Stomach smooth muscle (tissue), 2 donors: ENCODE data around the gene CDH4.

Source experiments
- H3K27ac ChIP-seq: one replicate; pipeline ENCODE4 v1.7.0; 2013; ENCODE audit warnings: mild to moderate bottlenecking, low read length, inconsistent platforms
- H3K27me3 ChIP-seq, 2 donors: one replicate each; pipeline ENCODE4 v1.7.0; 2013; ENCODE audit warnings: low read length in 2 of 2; ENCODE audit not compliant: insufficient read depth in 2 of 2, control insufficient read depth in 1 of 2
- H3K36me3 ChIP-seq, 2 donors: one replicate each; pipeline ENCODE4 v1.7.0; 2013; ENCODE audit warnings: low read length in 2 of 2; ENCODE audit not compliant: control insufficient read depth in 2 of 2, insufficient read depth in 2 of 2
- H3K4me1 ChIP-seq: one replicate; pipeline ENCODE4 v1.7.0; 2013; ENCODE audit warnings: low read length; ENCODE audit not compliant: control insufficient read depth, insufficient read depth
- H3K4me3 ChIP-seq, 2 donors: one replicate each; pipeline ENCODE4 v1.7.0; 2013; ENCODE audit warnings: low read length in 2 of 2
- H3K9ac ChIP-seq, 2 donors: one replicate each; pipeline ENCODE4 v1.7.0; 2013; ENCODE audit warnings: low read length in 2 of 2, mild to moderate bottlenecking in 1 of 2
- H3K9me3 ChIP-seq, 2 donors: one replicate each; pipeline ENCODE4 v1.7.0; 2013; ENCODE audit warnings: low read length in 2 of 2; ENCODE audit not compliant: control insufficient read depth in 2 of 2
- donor health status: healthy.
- donor health status: Pancreatic carcinoma.

Gene CDH4

GRCh38 chr20:61324906-61325305, 72.8 kb downstream of the CDH4 start:
- Histone ChIP-seq H3K4me3 (no peak overlapping the region), H3K36me3 (no peaks in the 10 kb centered on the region), H3K27me3 (peaks cover 0 to 4% of the 10 kb centered on the region in 2 donors), H3K4me1 (no peaks in the 10 kb centered on the region), H3K9me3 (no peaks in the 10 kb centered on the region), H3K27ac (no peak overlapping the region), H3K9ac (no peak overlapping the region)

- Histone ChIP-seq H3K27me3 (peaks cover 0 to 4% of the 10 kb centered on the region in 2 donors), H3K9me3 (no peaks in the 10 kb centered on the region), H3K9ac (no peak overlapping the region), H3K27ac (no peak overlapping the region), H3K4me1 (no peaks in the 10 kb centered on the region), H3K36me3 (no peaks in the 10 kb centered on the region), H3K4me3 (no peak overlapping the region)
These were observed 73.7 kb downstream of the CDH4 start for GRCh38 chr20:61325718-61326117.

DNA sequence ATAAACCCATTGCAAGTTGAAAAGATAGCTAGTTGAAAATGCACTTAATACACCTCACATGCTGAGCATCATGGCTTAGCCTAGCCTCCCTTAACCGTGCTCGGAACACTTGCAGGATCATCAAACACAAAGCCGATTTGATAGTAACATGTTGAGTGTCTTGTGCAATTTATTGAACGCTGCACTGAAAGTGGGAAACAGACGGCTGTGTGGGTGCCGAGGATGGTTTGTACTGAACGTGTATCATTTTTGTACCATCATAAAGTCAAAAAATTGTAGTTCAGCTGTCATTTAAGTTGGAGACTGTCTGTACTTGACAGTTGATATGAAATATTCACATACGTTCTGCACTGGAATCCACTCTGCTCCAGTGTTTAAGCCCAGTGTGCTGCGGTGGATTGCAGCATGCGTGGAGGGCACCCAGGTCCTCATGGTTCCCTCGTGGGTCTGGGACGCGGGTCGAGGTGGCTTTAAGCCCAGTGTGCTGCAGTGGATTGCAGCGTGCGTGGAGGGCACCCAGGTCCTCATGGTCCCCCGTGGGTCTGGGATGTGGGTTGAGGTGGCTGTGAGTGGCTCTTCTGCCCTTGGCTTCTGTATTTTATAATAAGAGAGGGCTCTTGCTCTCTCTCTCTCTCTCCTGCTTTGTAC, 77.0 kb downstream of the CDH4 start:
- H3K9me3 ChIP-seq = no peaks in the 10 kb centered on the region
- peaks cover 2 to 9% of the 10 kb centered on the region in 2 donors for H3K27me3 ChIP-seq
- no peak overlapping the region for H3K27ac ChIP-seq
- H3K4me1 ChIP-seq = no peaks in the 10 kb centered on the region
- H3K4me3 ChIP-seq = no peak overlapping the region
- H3K9ac ChIP-seq = no peak overlapping the region
- no peaks in the 10 kb centered on the region for H3K36me3 ChIP-seq

- no peaks in the 10 kb centered on the region for H3K36me3 ChIP-seq
- no peak overlapping the region for H3K27ac ChIP-seq
- peaks cover 5 to 8% of the 10 kb centered on the region in 2 donors for H3K27me3 ChIP-seq
- H3K4me1 ChIP-seq = no peaks in the 10 kb centered on the region
- H3K4me3 ChIP-seq = no peak overlapping the region
- no peaks in the 10 kb centered on the region for H3K9me3 ChIP-seq
- no peak overlapping the region for H3K9ac ChIP-seq
These were observed 78.4 kb downstream of the CDH4 start for GRCh38 chr20:61330441-61330840.

DNA sequence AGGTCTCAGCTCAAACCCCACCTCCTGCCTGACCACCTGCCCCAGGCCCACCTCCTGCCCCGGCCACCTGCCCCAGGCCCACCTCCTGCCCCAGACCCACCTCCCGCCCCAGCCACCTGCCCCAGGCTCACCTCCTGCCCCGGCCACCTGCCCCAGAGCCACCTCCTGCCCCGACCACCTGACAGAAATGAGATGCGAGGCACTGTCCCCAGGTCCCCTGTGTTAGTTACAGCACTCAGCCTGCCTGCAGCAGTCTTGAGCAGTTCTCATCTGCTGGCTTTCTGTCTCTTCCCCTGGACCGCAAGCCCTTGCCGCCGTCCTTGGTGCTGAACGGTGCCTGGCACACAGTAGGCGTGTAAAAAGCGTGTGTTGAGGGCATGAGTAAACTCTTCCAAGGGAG, 79.5 kb downstream of the CDH4 start:
- Histone ChIP-seq H3K27ac (no peak overlapping the region), H3K9me3 (no peaks in the 10 kb centered on the region), H3K27me3 (peaks cover 5 to 8% of the 10 kb centered on the region in 2 donors), H3K4me1 (no peaks in the 10 kb centered on the region), H3K4me3 (no peak overlapping the region), H3K36me3 (no peaks in the 10 kb centered on the region), H3K9ac (no peak overlapping the region)

DNA sequence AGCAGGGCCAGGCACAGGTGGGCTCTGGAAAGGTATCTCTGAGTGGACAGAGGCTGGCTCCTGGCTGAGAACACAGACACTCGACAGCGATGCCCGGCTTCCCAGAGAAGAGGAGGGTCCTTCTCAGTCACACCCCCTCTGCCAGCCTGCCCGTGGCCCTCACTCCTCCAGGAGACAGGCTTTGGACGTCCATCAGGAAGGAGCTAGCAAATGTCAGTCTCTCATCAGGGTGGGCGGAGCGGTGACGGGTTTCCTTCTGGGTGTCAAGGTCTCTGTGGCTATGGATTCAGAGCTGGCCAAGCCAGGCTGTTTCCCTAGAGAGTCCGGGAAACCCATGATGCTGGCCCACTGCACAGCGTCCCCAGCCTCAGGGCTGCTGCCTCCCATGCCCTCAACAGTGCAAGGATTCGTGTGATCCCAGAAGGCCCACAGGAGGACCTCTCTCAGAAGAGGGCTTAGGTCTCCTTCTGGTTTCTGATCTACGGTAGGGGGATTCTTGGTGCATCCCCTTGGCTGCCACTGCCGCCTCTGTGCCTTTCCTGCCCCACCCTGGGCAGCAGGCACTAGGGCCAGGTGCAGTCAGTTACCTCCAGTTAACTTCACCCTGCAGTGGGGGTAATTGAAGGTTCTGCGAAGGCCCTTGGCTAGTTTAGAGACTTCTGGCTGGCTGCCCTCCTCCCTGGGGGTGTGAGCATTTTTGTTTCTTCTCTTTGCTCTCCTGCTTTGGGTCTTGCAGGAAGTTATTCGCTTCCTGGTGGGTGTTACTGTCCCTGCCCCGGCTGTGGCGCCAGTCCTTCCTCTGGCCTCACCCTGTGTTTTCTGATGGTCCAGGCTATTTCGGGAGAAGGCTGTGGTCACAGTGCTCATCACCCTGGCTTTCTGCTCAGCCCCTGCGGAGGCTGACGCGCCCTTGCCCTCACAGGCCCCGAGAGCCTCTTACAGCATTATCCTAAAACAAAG, 80.2 kb downstream of the CDH4 start:
- Histone ChIP-seq H3K9ac (no peak overlapping the region), H3K27ac (no peak overlapping the region), H3K27me3 (peaks cover 5 to 8% of the 10 kb centered on the region in 2 donors), H3K4me3 (no peak overlapping the region), H3K4me1 (no peaks in the 10 kb centered on the region), H3K9me3 (no peaks in the 10 kb centered on the region), H3K36me3 (no peaks in the 10 kb centered on the region)

- H3K9me3 ChIP-seq = no peaks in the 10 kb centered on the region
- H3K4me3 ChIP-seq = no peak overlapping the region
- H3K36me3 ChIP-seq = no peaks in the 10 kb centered on the region
These were observed 81.5 kb downstream of the CDH4 start for GRCh38 chr20:61333484-61334108.

GRCh38 chr20:61340157-61340556, 88.1 kb downstream of the CDH4 start:
- H3K27ac ChIP-seq = no peak overlapping the region
- H3K4me1 ChIP-seq = no peaks in the 10 kb centered on the region
- no peak overlapping the region for H3K4me3 ChIP-seq
- H3K36me3 ChIP-seq = no peaks in the 10 kb centered on the region
- H3K27me3 ChIP-seq = peaks cover 0 to 2% of the 10 kb centered on the region in 2 donors
- no peak overlapping the region for H3K9ac ChIP-seq
- no peaks in the 10 kb centered on the region for H3K9me3 ChIP-seq

More at GRCh38 chr20:61333484-61334108, 81.5 kb downstream of the CDH4 start:
- Histone ChIP-seq H3K4me1 (no peaks in the 10 kb centered on the region), H3K27ac (no peak overlapping the region), H3K9ac (no peak overlapping the region), H3K27me3 (peaks cover 5 to 8% of the 10 kb centered on the region in 2 donors)

GRCh38 chr20:61341605-61342004, 89.5 kb downstream of the CDH4 start:
- Histone ChIP-seq H3K9ac (no peak overlapping the region), H3K27me3 (peaks cover 4 to 6% of the 10 kb centered on the region in 2 donors), H3K36me3 (no peaks in the 10 kb centered on the region), H3K27ac (no peak overlapping the region), H3K4me3 (no peak overlapping the region), H3K4me1 (no peaks in the 10 kb centered on the region), H3K9me3 (no peaks in the 10 kb centered on the region)

GRCh38 chr20:61343934-61344333, 91.9 kb downstream of the CDH4 start:
- Histone ChIP-seq H3K36me3 (no peaks in the 10 kb centered on the region), H3K4me3 (no peak overlapping the region), H3K9me3 (no peaks in the 10 kb centered on the region), H3K4me1 (no peaks in the 10 kb centered on the region), H3K27ac (no peak overlapping the region), H3K27me3 (peaks cover 6 to 14% of the 10 kb centered on the region in 2 donors), H3K9ac (no peak overlapping the region)
